NCI-H2196 treated with DMSO at 0.1 percent for 48 hours (cell line): Measurements from ENCODE around the gene GLDN.
"Not testable (repeated sequence)": the region's sequence is repeated elsewhere in the genome, so short reads cannot be mapped to it uniquely, and the experiment has no call there.

Source experiments
- DNase-seq: peaks from one replicate; lab custom pipeline; 2025; ENCODE audit not compliant: unreplicated experiment; lab: John Stamatoyannopoulos, UW

GLDN gene

DNA sequence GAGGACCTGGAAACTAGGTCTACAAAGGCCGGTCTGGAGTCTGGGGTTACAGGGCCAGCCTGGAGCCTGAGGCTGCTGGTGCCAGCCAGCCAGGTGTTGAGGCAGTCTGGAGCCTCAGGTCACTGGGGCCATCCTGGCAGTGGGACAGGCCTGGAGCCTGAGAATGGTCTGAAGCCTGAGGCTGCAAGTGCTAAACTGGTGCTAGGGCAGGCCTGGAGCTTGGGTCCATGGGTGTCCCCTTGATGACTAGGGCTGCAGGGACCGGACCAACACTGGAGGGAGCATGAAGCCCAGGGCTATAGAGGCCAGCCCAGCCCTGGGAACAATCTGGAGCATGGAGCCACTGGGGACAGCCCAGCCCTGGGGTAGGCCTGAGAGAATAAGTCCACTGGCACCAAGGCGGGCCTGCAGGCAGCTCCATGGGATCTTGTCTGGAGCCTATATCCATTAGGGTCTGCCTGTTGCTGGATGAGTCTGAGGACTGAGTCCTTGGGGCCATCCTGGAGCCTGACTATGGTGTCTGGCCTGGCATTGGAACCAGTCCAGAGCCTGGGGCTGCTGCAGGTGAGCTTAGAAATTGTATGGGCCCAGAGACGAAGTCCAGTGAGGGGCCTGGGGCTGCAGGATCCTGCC lies 101.9 kb downstream of the GLDN start:
- DNase-seq: no peak

DNA sequence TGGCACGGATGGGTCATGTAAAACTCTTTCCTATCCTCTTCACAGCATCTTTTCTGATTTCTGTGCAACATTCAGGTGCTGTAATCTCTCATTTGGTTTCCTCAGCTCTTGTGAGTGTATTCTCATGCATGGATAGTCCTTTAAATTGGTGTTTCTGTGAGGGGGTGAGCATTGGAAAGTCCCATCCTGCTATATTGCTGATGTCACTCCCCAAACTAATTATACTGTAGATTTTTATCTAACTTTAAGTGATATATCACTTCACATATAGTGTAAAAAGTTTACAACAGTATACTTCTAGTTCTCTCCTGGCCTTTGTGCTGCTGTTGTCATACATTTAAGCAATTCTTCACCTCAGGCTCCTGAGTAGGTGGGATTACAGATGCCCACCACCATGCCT lies 102.7 kb downstream of the GLDN start:
- DNase-seq: no peak

DNA sequence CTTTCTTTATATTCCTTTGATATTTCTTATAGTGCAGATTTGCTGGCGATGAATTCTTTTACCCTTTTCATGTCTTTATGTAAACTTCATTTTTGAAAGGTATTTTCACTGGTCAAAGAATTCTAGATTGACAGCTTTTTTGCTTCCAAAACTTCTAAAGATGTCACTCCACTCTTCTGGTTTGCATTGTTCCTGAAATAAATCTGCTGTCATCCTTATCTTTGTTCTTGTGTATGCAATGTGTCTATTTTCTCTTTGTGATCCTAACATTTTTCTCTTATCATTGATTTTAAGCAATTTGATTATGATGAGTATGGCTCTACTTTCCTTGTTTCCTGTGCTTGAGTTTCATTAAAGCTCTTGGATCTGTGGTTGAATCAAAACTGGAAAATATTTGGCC lies 103.4 kb downstream of the GLDN start:
- DNase-seq: no peak

DNA sequence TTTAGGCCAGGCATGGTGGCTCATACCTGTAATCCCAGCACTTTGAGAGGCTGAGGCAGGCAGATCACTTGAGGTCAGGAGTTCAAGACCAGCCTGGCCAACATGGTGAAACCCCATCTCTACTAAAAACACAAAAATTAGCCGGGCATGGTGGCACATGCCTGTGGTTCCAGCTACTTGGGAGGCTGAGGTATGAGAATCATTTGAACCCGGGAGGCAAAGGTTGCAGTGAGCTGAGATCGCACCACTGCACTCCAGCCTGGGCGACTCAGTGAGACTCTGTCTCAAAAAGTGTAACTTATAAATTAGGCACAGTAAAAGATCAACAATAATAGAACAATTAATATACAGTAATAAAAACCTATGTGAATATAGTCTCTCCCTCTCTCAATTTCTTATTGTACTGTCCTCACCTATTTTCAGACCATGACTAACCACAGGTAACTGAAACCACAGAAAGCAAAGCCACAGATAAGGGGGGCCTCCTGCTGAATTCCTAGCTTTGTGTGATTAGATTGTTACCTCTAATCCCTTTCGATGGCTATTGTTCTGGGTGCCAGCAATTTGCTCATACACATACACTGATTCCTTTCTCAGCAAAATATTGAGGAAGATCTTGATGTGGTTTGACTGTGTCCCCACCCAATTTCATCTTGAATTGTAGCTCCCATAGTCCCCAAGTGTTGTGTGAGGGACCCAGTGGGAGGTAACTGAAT lies 104.7 kb downstream of the GLDN start:
- not testable (repeated sequence) for DNase-seq

DNA sequence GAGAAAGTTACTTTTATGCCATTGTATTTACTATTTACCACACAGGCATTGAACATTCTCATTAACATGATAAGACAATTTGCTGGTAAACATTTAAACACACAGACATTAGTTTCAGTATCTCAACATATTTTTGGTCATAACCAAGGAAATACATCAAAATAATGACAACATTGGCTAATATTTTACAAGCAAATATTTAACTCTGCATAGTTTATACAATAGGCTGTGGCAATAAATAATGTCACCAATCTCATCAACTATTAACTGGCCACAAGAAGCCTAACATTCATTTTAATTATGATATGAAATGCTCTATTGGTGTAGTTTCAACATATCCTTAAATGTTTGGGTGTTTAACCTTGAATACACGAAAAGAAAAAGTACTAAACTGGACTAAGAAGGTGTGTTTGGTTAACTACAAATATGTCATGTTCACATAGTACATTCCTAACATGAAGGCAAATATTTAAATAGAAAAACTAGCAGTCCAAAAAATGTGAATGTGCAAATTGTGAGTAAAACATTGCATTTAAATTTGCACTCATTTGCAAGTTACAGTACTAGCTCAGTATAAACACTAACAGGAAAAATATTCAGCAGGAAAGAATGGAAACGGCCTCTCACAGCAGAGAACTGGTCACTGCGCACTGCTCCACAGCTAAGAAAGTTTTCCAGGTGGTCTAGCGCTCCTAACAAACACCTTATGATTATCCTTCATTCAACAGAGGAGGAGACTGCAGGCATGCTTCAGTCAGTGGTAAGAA lies 106.6 kb downstream of the GLDN start:
- DNase-seq: no peak

DNA sequence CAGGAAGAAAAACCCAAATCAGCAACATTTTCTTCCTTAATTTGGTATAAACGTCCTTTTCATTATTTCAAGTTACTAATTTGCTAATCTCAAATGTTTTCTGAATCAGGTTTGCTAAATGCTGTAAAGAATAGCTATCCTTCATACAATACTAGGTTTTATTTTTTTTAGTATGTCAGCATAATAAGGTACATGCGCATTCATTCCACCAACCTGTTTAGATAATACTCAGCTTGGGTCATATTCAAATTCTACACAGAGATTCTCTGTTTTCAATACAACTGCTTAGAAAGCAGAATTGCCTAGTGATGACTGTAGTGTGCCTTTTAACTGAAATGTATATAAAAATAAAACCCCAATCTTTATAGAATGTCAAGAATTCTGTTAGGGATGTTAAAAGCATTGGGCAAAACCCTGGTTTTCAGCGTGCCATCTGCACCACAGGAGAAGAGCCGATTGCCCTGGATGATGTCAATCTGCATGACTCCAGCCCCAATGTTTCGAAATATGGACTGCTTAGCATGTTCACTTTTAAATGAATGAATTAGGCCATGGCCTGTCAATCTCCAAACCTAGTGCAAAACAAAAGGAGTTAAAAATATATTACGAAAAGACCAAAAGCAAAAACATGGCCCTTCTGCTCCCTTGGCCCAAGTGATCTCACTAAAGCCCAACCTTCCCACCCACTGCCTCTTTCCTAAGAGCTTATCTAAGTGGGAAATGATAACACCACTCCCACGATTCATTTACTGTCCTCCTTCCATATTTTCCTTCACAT lies 107.4 kb downstream of the GLDN start:
- no peak for DNase-seq

DNA sequence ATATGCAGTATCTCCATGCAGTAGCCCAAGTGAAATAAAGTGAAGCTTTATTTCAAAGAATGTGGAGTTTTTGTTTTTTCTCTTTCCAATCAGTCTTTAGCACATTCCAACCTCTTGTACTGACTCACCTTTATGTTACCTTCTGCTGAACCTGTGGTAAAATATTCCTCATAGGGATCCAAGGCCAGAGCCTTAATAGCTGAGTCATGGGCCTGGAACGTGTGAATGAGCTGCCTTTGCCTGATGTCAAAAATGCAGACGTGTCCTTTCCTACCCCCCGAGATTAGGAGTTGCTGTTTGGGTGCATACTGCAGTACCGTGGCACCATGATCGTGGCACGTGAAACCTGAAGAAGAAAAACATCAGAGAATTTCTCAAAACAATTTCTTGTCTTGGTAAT lies 108.5 kb downstream of the GLDN start:
- DNase-seq: no peak
